Measurements from ENCODE around the gene KRTAP12-4. TPM values are rescaled to one million over a fixed set of nuclear protein-coding genes. Genes with fewer than 3 reads are reported as not detected.

Gene KRTAP12-4
- total RNA-seq, 4 donors from 2014 or later: not detected

DNA sequence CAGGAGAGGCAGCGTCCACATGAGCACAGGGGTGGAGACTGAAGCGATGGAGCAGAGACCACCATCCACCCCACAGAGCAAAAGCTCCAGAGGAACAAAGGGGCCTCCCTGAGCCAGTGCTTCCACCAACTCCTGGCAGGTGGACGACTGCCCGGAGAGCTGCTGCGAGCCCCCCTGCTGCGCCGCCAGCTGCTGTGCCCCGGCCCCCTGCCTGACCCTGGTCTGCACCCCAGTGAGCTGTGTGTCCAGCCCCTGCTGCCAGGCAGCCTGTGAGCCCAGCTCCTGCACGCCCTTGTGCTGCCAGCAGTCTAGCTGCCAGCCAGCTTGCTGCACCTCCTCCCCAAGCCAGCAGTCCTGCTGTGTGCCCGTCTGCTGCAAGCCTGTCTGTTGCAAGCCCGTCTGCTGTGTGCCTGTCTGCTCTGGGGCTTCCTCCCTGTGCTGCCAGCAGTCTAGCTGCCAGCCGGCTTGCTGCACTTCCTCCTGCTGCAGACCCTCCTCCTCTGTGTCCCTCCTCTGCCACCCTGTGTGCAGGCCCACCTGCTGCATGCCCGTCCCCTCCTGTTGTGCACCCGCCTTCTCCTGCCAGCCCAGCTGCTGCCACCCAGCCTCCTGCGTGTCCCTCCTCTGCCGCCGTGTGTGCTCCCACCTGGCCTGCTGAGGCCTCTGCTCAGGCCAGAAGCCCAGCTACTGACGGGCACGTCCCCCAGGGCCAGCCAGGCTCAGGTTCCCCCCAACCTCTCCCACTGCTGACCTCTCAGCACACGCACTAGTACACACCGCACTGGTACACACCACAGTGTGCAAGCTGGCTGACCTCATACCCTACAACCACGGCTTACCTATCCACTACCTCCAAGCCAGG is 47.9 kb upstream of the KRTAP12-4 start:
- no peak for DNase-seq
- Histone ChIP-seq H3K27me3 (peaks cover 86% of the 10 kb centered on the region), H3K4me1 (no peaks in the 10 kb centered on the region), H3K9me3 (no peaks in the 10 kb centered on the region), H3K4me3 (no peak overlapping the region), H3K27ac (no peak overlapping the region), H3K36me3 (no peaks in the 10 kb centered on the region)
- 73% methylated on average over 12 of the region's 22 CpGs; no CpG with 5 or more reads in 1 of the 2 donors for WGBS, 2 donors (ENCODE audit: low coverage in 1 of 2)
- in situ Hi-C loops (cut with MboI; ENCODE audit: low pct_ligation_motif_present in 1 of 4, low pct_unique_long_range_greater_than_20kb in 1 of 4, low sequenced_read_pairs in 3 of 4): no loop called here
- TF ChIP-seq POLR2AphosphoS5 (IDR thresholded peaks at IDR 0.05) (no peak), POLR2A (IDR thresholded peaks at IDR 0.05) (no peak), EP300 (IDR thresholded peaks at IDR 0.05; ENCODE audit: low read depth) (no peak)
- TF ChIP-seq, protein P1, sequence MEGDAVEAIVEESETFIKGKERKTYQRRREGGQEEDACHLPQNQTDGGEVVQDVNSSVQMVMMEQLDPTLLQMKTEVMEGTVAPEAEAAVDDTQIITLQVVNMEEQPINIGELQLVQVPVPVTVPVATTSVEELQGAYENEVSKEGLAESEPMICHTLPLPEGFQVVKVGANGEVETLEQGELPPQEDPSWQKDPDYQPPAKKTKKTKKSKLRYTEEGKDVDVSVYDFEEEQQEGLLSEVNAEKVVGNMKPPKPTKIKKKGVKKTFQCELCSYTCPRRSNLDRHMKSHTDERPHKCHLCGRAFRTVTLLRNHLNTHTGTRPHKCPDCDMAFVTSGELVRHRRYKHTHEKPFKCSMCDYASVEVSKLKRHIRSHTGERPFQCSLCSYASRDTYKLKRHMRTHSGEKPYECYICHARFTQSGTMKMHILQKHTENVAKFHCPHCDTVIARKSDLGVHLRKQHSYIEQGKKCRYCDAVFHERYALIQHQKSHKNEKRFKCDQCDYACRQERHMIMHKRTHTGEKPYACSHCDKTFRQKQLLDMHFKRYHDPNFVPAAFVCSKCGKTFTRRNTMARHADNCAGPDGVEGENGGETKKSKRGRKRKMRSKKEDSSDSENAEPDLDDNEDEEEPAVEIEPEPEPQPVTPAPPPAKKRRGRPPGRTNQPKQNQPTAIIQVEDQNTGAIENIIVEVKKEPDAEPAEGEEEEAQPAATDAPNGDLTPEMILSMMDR (IDR thresholded peaks at IDR 0.05): no peak
- intact Hi-C loops (cut with DNase I; ENCODE audit: low total_unique reads): no loop called here

DNA sequence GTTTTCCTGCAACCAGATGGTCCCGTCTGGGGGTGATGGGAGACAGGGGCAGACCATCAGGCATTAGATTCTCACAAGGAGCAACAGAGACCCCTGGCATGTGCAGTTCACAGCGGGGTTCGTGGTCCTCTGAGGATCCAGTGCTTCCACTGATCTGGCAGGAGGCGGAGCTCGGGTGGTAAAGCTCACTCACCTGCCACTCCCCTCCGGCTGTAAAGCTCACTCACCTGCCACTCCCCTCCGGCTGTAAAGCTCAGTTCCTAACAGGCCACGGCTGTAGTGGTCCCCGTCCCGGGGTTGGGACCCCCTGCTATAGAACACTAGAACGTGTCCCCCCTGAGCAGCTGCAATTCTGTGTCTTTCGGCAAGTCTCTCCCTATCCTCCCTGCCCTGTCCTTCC is 47.1 kb upstream of the KRTAP12-4 start:
- WGBS, 2 donors (ENCODE audit: low coverage in 1 of 2): 27 to 42% methylated on average over 3 to 12 of the region's 12 CpGs
- Histone ChIP-seq H3K4me3 (no peak overlapping the region), H3K9me3 (no peaks in the 10 kb centered on the region), H3K27ac (no peak overlapping the region), H3K27me3 (peaks cover 84% of the 10 kb centered on the region), H3K4me1 (no peaks in the 10 kb centered on the region), H3K36me3 (no peaks in the 10 kb centered on the region)
- no peak for DNase-seq
- TF ChIP-seq, protein P1 (IDR thresholded peaks at IDR 0.05): no peak
- TF ChIP-seq EP300 (IDR thresholded peaks at IDR 0.05; ENCODE audit: low read depth) (no peak), POLR2A (IDR thresholded peaks at IDR 0.05) (no peak), POLR2AphosphoS5 (IDR thresholded peaks at IDR 0.05) (no peak)
- in situ Hi-C loops (cut with MboI; ENCODE audit: low pct_ligation_motif_present in 1 of 4, low pct_unique_long_range_greater_than_20kb in 1 of 4, low sequenced_read_pairs in 3 of 4): no loop called here
- intact Hi-C loops (cut with DNase I; ENCODE audit: low total_unique reads): no loop called here

DNA sequence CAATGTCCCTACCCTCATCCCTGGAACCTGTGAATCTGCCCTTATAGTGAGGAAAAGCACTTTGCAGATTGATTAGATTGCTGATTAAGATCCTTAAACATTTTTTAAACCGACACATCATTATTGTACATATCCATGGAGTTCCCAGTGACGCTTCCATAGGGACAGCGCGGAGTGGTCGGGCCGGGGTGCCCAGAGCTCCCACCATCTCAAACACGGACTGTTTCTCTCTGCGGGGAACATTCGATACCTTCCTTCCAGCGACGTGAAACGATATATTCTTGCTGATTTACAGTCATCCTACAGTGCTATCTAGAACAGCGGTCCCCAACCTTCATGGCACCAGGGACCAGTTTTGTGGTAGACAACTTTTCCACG is 46.6 kb upstream of the KRTAP12-4 start:
- no peak for TF ChIP-seq POLR2A (IDR thresholded peaks at IDR 0.05)
- no peak for TF ChIP-seq POLR2AphosphoS5 (IDR thresholded peaks at IDR 0.05)
- no peak for TF ChIP-seq EP300 (IDR thresholded peaks at IDR 0.05; ENCODE audit: low read depth)
- TF ChIP-seq, protein P1 (IDR thresholded peaks at IDR 0.05): no peak
- H3K4me3 ChIP-seq: no peak overlapping the region
- no peak overlapping the region for H3K27ac ChIP-seq
- no peaks in the 10 kb centered on the region for H3K36me3 ChIP-seq
- H3K9me3 ChIP-seq: no peaks in the 10 kb centered on the region
- H3K4me1 ChIP-seq: no peaks in the 10 kb centered on the region
- WGBS, 2 donors (ENCODE audit: low coverage in 1 of 2): 83 to 86% methylated on average over 10 to 14 of the region's 14 CpGs
- DNase-seq: no peak
- in situ Hi-C loops (cut with MboI; ENCODE audit: low pct_ligation_motif_present in 1 of 4, low pct_unique_long_range_greater_than_20kb in 1 of 4, low sequenced_read_pairs in 3 of 4): no loop called here
- peaks cover 84% of the 10 kb centered on the region for H3K27me3 ChIP-seq
- intact Hi-C loops (cut with DNase I; ENCODE audit: low total_unique reads): no loop called here

DNA sequence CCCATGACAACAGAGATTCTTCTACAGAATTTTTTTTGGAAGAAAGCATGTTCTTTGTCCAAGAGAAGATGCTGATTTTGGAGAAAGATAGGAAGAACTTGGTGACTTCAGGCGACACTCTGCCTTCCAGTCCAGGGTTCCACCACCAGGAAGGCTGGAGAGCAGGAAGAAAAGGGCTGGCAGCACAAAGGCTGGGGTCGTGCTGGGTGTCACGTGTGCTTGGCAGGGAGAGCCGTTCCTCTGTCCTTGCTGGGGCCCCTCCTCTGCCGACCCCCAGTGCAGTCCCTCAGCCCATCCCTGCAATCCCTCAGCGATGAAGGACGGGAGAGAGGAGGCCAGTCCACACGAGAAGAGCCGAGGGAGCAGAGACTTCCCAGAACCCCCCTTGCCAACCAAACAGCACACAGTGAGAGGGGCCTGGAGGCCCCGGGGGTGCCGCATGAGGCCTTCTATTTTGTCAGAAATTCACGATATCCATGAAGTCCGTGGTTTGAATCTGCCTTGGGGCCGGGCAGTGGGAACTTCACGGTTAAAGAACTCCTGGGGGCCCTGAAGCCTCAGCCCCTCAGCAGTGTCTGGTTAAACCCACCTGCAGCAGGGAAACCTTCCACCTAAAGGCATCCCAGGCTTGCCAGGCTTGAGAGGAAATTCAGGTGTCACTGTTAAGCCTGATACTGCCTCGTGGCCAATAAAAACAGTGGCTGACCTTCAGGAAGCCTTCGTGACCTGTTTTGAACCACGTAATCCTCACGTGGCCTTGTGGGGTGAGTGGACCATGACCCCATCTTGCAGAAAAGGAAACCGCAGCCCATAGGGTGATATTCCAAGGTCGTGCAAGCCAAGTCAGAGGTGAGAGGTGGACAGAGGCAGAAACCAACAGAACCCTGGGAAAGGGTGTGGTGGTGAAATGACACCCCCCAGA is 45.9 kb upstream of the KRTAP12-4 start:
- Histone ChIP-seq H3K27me3 (peaks cover 85% of the 10 kb centered on the region), H3K27ac (no peak overlapping the region), H3K9me3 (no peaks in the 10 kb centered on the region), H3K4me3 (no peak overlapping the region), H3K4me1 (no peaks in the 10 kb centered on the region), H3K36me3 (no peaks in the 10 kb centered on the region)
- WGBS, 2 donors (ENCODE audit: low coverage in 1 of 2): 30 to 52% methylated on average over 2 to 21 of the region's 21 CpGs
- intact Hi-C loops (cut with DNase I; ENCODE audit: low total_unique reads): no loop called here
- TF ChIP-seq POLR2AphosphoS5 (IDR thresholded peaks at IDR 0.05) (no peak), POLR2A (IDR thresholded peaks at IDR 0.05) (no peak), EP300 (IDR thresholded peaks at IDR 0.05; ENCODE audit: low read depth) (no peak)
- TF ChIP-seq, protein P1 (IDR thresholded peaks at IDR 0.05): no peak
- in situ Hi-C loops (cut with MboI; ENCODE audit: low pct_ligation_motif_present in 1 of 4, low pct_unique_long_range_greater_than_20kb in 1 of 4, low sequenced_read_pairs in 3 of 4): no loop called here
- DNase-seq: no peak
